ENCODE results near the gene TEX53.
A peak's percentile ranks its signal among the peaks of the same experiment; 100 is the strongest.

TEX53 gene

GRCh38 chr9:114633438-114634089, 24.0 kb downstream of the TEX53 start:
- no peak for DNase-seq

DNA sequence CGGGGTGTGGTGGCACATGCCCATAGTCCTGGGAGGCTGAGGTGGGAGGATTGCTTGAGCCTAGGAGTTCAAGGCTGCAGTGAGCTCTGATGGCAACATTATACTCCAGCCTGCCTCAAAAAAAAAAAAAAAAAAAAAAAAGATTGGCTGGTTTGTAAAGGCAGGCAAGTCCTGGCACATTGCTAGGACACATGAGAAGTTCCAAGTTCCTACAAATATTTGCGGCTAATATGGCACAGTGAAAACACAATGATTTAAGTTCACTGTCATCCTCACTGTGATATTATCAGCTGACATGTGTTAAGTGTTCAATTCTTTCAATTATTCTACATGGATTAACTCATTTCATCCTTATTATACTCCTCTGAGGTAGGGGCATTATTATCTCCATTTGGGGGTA, 26.4 kb downstream of the TEX53 start:
- DNase-seq: no peak

DNA sequence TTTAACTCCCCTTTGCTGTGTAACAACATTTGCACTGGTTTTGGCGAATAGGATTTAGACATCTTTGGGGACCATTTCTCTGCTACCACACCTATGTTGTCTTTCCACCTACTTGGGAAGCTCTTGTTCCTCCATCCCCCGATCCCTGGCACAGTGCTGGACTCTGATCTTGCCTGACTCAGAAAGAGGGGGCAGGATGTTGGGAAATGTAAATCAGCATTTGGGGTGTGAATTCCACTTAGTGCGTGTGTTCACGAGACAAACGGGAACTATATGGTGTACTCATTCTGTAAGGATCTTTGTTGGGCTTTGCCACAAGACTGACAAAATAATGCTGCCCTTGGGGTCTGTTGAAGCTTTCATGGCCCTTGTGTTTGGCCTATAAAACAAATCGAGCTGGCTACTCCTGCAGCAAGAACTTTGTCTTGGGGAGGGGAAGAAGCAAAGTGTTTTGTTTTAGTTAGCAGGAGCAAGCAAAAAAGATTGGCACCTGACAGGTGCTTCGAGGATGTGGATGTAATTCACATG, 28.0 kb downstream of the TEX53 start:
- no peak for DNase-seq

DNA sequence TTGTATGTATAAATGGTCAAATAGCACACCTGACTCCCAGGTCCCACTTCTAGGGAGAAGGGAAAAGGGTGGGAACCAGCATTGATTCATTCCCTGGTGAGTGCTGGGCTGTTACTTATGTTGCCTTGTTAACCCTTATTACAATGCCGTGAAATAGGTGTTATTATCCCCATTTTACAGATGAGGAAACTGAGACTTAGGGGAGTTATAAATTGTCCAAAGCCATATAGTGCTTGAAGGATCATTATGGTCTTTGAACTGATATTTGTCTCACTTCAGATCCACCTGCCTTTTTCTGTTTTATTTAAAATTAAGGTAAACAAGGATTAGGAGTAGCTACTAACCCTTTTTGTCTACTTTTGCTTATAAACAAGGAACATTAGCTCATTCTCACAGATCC, 30.1 kb downstream of the TEX53 start:
- no peak for DNase-seq

DNA sequence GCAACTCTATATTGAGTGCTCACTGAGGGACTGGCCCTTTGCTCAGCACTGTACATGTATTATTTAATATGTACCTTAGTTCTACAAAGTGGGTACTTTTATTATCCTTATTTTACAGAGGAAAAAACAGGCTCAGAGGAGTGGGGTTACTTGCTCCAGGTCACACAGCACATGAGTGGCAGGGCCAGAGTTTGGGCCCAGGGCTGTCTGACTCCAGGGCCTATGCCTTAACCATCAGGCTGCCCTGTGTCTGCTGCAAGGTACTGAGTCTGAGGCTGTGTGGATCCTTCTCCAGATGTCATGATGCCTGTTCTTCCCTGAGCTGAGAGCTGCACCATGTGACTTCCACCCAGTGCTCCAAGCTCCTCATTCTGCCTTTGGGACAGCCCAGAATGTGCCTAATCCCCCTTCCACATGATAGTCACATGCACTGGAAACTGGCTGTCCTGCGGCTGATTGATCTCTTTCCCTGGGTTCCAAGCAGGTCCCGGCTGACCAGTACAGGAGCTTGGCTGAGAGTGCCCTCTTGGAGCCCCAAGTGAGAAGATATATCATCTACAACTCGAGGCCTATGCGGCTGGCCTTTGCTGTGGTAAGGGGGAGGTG, 31.1 kb downstream of the TEX53 start:
- no peak for DNase-seq

DNA sequence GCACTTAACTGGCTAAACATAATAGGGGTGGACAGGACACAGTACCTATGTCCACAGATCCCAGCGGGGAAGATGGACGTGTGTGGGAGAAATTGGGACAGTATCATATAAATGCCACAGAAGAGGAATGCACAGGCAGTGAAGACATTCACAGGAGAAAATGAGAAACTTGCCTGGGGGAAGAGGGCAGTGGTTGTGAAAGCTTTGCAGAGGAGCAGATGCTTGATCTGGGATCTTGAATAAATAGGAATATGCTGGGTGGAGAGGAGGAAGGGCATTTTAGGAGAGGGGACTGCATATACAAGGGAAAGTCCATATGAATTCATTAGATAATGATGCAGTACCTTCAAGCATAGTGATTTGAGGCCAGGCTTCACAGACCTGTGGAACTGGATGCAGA, 32.9 kb downstream of the TEX53 start:
- DNase-seq: no peak

GRCh38 chr9:114621975-114622609, 35.5 kb downstream of the TEX53 start:
- no peak for DNase-seq

DNA sequence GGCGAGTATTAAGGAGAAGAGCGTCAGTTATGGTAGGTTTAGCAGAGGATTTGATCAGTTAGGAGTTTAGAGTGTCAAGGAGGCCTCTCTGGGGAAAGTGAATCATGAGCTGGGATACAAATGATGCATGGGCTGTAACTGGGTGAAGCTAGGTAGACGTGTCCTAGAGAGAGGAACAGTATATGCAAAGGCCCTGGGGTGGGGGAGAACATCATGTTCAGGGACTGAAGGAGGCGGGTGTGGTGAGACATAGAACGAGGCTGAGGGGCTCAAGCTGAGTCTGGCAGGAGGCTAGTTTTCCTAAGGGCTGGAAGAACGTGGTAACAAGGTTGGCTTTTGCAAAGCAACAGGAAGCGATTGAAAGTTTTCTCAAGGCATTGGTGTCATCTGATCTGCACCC, 36.0 kb downstream of the TEX53 start:
- DNase-seq: no peak

DNA sequence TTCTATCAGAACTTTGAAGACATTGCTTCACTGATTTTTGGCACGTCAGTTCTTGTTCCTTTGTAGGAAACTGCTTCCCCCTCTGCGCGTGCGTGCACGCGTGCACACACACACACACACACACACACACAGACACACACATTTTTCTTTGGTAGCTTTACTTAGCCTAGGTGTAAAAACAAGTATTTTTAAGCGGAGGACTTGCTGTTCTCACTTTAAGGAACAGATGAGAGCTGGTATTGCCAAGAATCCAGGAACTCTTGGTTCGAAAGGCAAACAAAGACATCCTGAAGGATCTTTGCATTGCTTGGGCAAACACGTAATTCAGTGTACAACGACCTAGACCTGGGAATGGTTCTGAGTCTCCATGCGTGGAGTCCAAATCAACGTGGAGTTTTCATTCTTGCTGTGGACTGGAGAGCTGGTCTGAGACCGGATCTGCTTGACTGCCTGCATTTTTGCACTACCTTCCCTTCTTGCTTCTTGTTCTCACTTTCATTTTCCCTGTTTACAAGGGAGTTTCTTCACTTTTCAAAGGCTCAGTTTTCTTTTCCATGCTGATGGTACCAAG, 38.3 kb downstream of the TEX53 start:
- DNase-seq: no peak

DNA sequence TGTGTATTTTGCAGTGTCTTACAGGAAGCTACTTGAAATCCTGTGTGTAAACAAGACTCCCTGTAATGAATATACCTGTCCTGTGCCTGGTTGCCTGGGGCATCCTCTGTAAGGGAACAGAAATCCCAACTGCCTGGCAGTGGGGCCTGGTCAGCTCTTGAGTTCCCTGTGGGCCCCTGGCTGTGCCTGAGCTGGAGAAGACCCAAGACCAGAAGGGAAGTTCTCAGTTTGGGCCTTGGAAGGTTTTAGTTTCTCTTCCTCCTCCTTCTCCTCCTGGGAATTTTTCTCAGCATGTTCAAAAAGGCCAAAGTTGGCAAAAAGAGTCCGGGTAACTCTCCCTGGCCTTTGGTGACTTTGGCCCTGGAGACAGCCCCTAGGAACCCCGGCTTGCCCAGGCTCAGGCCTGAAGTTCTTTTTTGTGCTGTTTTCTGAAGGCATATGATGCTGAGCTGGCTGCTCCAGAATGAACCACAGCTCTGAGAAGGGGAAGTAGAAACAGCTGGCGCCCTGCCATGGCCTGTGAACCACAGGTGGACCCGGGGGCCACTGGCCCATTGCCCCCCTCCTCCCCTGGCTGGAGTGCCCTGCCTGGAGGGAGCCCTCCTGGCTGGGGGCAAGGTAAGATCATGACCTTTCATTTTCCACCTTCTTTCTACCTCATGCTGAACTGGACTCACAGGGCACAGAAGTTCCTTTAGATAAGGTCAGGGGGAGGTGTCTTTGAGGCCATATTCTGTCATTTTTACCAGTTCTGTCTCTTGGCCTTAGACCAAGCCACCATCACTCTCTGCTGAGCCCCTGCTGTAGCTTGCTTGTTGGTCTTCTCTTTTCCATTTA, 40.7 kb downstream of the TEX53 start:
- no peak for DNase-seq

GRCh38 chr9:114614373-114614772, 43.2 kb downstream of the TEX53 start:
- no peak for DNase-seq

DNA sequence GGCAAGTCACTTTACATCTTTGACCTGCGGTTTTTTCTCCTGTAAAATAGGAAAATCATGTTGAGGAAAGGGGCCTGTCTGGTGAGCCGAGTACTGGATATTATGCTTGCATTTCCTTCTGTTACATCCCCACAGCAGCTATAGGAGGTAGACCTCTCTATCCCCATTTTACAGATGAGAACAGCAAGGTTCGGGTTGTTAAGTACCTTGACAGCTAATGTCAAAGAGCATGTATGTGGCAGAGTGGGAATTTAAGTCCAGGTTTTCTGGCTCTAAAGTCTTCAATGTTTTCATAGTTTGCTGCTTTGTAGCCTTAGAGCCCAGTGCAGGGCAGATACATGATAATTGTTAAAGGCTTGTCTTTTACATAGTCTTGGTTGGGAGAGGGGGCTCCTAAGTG, 43.7 kb downstream of the TEX53 start:
- DNase-seq: no peak

DNA sequence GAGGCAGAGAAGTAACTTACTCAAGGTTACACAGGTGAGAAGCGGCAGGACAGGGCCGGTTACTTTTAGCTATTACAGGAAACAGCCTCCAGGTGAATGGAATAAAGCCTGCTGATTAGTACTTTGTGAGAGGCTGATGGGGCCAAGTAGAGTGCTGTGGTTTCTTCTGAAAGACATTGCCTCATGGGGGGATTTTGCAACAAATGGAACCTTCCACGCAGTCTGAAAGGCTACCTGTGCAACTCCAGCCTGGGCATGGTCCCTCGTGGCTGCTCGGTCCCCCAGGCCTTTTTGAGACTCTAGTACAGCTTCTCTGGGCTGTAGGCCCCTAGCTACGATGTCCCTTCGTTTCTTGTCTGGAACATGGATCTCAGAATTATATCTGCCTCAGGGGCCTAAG, 44.5 kb downstream of the TEX53 start:
- no peak for DNase-seq

GRCh38 chr9:114612272-114612923, 45.2 kb downstream of the TEX53 start:
- DNase-seq: peak in 1 of 2 experiments; percentile 20

GRCh38 chr9:114611516-114612271, 45.9 kb downstream of the TEX53 start:
- DNase-seq: peak; percentile 59 to 70

GRCh38 chr9:114608525-114608796, 49.1 kb downstream of the TEX53 start:
- DNase-seq: no peak

DNA sequence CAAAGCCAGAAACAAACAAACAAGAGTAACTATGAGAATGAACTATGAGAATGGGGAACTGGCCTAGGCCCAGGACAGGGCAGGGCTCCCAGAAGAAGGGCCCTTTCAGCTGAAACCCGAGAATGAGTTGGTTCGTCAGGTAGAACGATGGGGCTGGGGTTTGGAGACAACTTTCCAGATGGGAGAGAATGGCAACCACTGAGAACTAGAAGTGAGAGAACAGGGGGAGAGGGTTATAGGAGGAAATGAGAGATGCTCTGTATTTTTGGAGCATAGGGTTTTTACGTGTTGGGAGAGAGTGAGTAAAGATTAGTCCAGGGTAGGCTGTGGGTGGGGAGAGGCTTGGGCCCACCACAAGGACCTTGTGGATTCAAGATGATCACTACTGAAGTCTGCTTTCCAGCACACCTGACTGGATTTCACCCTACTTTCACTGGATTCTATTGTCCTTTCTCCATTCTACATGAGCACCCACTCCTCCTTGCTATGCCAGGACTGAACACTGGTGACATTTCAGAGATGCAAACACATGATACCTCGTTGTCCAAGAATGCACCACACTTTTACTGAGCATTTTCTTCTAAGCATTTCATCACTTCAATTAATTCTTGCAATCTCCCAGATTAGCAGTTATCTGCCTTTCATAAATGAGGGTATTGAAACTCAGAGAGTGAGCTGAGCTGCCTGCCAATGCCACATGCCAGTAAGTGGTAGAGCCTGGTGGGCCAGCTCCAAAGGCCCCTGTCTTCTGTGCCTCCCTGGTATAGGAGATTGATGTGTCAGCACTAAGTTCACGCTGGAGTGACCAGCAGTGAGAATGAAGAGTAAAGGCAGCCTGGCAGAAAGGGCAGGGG, 49.7 kb downstream of the TEX53 start:
- DNase-seq: no peak

- DNase-seq: no peak
Observed at GRCh38 chr9:114606597-114607207, 50.9 kb downstream of the TEX53 start.

Measured in NCI-H524 (cell line).